HEK293T (cell line): ENCODE data around the gene MYO16.

ENCODE experiments used
- ARNT ChIP-seq: fragments of 450-650 bp; IDR thresholded peaks from 2 replicates; pipeline ENCODE4 v1.6.1; 2017; ENCODE audit warnings: mild to moderate bottlenecking
- BHLHE40 ChIP-seq: fragments of 450-650 bp; IDR thresholded peaks from 2 replicates; pipeline ENCODE4 v1.6.1; 2016; ENCODE audit warnings: mild to moderate bottlenecking, moderate library complexity, borderline replicate concordance
- FOXA1 ChIP-seq: fragments of 450-650 bp; IDR thresholded peaks from 2 replicates; pipeline ENCODE4 v1.6.1; 2016; ENCODE audit warnings: mild to moderate bottlenecking
- FOXM1 ChIP-seq: fragments of 450-650 bp; IDR thresholded peaks from 2 replicates; pipeline ENCODE4 v1.6.1; 2017; ENCODE audit warnings: mild to moderate bottlenecking, borderline replicate concordance
- NFRKB ChIP-seq: fragments of 450-650 bp; IDR thresholded peaks from 2 replicates; pipeline ENCODE4 v1.6.1; 2016; ENCODE audit warnings: mild to moderate bottlenecking, moderate library complexity
- ZNF384 ChIP-seq: fragments of 450-650 bp; IDR thresholded peaks from 2 replicates; pipeline ENCODE4 v1.6.1; 2016

DNA sequence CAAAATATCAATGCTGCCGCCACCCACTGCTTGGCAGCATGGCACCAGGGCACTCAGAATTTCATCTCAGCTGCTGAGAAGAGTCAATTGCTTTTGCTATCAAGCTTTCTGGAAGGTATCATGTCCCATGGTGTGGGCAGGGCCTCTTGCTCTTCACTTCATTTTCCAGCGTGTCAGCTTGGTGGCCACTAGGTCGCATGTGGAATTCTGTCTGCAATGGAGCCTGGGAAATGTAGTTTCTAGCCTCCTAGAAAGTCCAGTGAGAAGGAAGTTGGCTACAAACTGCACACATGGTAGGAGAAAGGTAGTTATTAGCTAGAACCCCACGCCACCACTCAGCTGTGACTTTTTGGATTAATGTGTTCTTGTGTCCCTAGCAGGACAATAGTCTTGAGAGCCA lies 105.3 kb downstream of the MYO16 start:
- TF ChIP-seq ARNT (no peak), NFRKB (no peak), FOXA1 (no peak), BHLHE40 (no peak), ZNF384 (no peak), FOXM1 (no peak)
